Colonic mucosa (tissue), 4 donors: Measurements from ENCODE around the gene NCOR1. TPM values are rescaled to one million over a fixed set of nuclear protein-coding genes. Genes with fewer than 3 reads are reported as not detected.
"Not testable (repeated sequence)": the region's sequence is repeated elsewhere in the genome, so short reads cannot be mapped to it uniquely, and the experiment has no call there.

Experiments
- DNase-seq: peaks from one replicate; pipeline ENCODE4 v3.0.0-alpha.2; 2020
- H3K27ac ChIP-seq: fragments of 200-600 bp; one replicate; pipeline ENCODE4 v1.8.0; 2021
- H3K27me3 ChIP-seq: fragments of 200-600 bp; one replicate; pipeline ENCODE4 v1.8.0; 2021
- H3K36me3 ChIP-seq: fragments of 200-600 bp; one replicate; pipeline ENCODE4 v1.8.0; 2021
- H3K4me1 ChIP-seq: fragments of 200-600 bp; one replicate; pipeline ENCODE4 v1.8.0; 2021; ENCODE audit warnings: mild to moderate bottlenecking
- H3K4me3 ChIP-seq: fragments of 200-600 bp; one replicate; pipeline ENCODE4 v1.8.0; 2021
- H3K9ac ChIP-seq, 2 donors: one replicate each; pipeline ENCODE4 v1.7.0; 2013; ENCODE audit warnings: control low read depth in 2 of 2, low read depth in 2 of 2, low read length in 2 of 2
- H3K9me3 ChIP-seq: fragments of 200-600 bp; one replicate; pipeline ENCODE4 v1.8.0; 2021
- intact Hi-C: fragments of 100-400 bp; cut with DNase I; formaldehyde crosslinking; loops from one replicate; pipeline ENCODE4 v1.14.1; 2022
- total RNA-seq, 2 donors: library from RNA; stranded (reverse); fragmentation: NEBNext Ultra II Directional in 1 of 2; extraction: Animal tissue kit (Norgen Biotek cat#: 25700) in 1 of 2; gene quantifications; one replicate each; pipeline ENCODE4 v1.2.1, GENCODE V29; 2021
- TF ChIP-seq, protein P1 (sequence below): fragments of 200-600 bp; IDR thresholded peaks from one replicate; pipeline ENCODE4 v1.8.0; 2022; ENCODE audit warnings: antibody characterized with exemption, mild to moderate bottlenecking
- donor health status: healthy.
- donor health status: DM: no; HTN: no; CAD: no.
- donor health status: DM: no; HTN: no; CAD: no.

The NCOR1 gene
- total RNA-seq, 2 donors from 2014 or later: 190 to 233 TPM

- Histone ChIP-seq H3K4me3 (no peak overlapping the region), H3K27ac (no peak overlapping the region), H3K4me1 (peaks cover 14% of the 10 kb centered on the region), H3K27me3 (no peaks in the 10 kb centered on the region), H3K36me3 (no peaks in the 10 kb centered on the region), H3K9me3 (no peaks in the 10 kb centered on the region), H3K9ac (peak overlapping the region in 1 of 2 donors; percentile 34)
- no peak for DNase-seq
- TF ChIP-seq, protein P1, sequence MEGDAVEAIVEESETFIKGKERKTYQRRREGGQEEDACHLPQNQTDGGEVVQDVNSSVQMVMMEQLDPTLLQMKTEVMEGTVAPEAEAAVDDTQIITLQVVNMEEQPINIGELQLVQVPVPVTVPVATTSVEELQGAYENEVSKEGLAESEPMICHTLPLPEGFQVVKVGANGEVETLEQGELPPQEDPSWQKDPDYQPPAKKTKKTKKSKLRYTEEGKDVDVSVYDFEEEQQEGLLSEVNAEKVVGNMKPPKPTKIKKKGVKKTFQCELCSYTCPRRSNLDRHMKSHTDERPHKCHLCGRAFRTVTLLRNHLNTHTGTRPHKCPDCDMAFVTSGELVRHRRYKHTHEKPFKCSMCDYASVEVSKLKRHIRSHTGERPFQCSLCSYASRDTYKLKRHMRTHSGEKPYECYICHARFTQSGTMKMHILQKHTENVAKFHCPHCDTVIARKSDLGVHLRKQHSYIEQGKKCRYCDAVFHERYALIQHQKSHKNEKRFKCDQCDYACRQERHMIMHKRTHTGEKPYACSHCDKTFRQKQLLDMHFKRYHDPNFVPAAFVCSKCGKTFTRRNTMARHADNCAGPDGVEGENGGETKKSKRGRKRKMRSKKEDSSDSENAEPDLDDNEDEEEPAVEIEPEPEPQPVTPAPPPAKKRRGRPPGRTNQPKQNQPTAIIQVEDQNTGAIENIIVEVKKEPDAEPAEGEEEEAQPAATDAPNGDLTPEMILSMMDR: no peak
- intact Hi-C loops: no loop called here
These were observed 16.2 kb downstream of the NCOR1 start for GRCh38 chr17:16199093-16199492.

- Histone ChIP-seq H3K9me3 (no peaks in the 10 kb centered on the region), H3K36me3 (no peaks in the 10 kb centered on the region), H3K27ac (no peak overlapping the region), H3K4me1 (peaks cover 14% of the 10 kb centered on the region), H3K27me3 (no peaks in the 10 kb centered on the region), H3K4me3 (no peak overlapping the region), H3K9ac (no peak overlapping the region)
- intact Hi-C loops: no loop called here
- DNase-seq: no peak
- TF ChIP-seq, protein P1: no peak
These were observed 18.1 kb downstream of the NCOR1 start for GRCh38 chr17:16197276-16197675.

- H3K9me3 ChIP-seq, H3K27me3 ChIP-seq, H3K4me3 ChIP-seq, H3K36me3 ChIP-seq, H3K4me1 ChIP-seq, H3K27ac ChIP-seq, H3K9ac ChIP-seq, intact Hi-C loops, DNase-seq: not testable (repeated sequence)
These were observed 21.0 kb downstream of the NCOR1 start for GRCh38 chr17:16194307-16194835.

GRCh38 chr17:16191604-16192003, 23.7 kb downstream of the NCOR1 start:
- DNase-seq: no peak
- TF ChIP-seq, protein P1: no peak
- Histone ChIP-seq H3K4me1 (no peaks in the 10 kb centered on the region), H3K4me3 (no peak overlapping the region), H3K9ac (no peak overlapping the region), H3K27ac (no peak overlapping the region), H3K36me3 (no peaks in the 10 kb centered on the region), H3K27me3 (no peaks in the 10 kb centered on the region), H3K9me3 (no peaks in the 10 kb centered on the region)
- intact Hi-C loops: no loop called here

- TF ChIP-seq, protein P1: no peak
- intact Hi-C loops: no loop called here
- no peak for DNase-seq
- Histone ChIP-seq H3K9me3 (no peaks in the 10 kb centered on the region), H3K27ac (no peak overlapping the region), H3K9ac (no peak overlapping the region), H3K27me3 (no peaks in the 10 kb centered on the region), H3K4me1 (no peaks in the 10 kb centered on the region), H3K36me3 (no peaks in the 10 kb centered on the region), H3K4me3 (no peak overlapping the region)
These were observed 24.5 kb downstream of the NCOR1 start for GRCh38 chr17:16190703-16191360.

GRCh38 chr17:16189791-16190348, 25.5 kb downstream of the NCOR1 start:
- Histone ChIP-seq H3K9ac (no peak overlapping the region), H3K27me3 (no peaks in the 10 kb centered on the region), H3K27ac (no peak overlapping the region), H3K4me1 (no peaks in the 10 kb centered on the region), H3K36me3 (no peaks in the 10 kb centered on the region), H3K4me3 (no peak overlapping the region), H3K9me3 (no peaks in the 10 kb centered on the region)
- DNase-seq: no peak
- TF ChIP-seq, protein P1: no peak
- intact Hi-C loops: no loop called here
